IMR-90 (cell line): ENCODE data around the gene FAM171A1.

ENCODE experiments used
- BHLHE40 ChIP-seq: fragments of 150-350 bp; IDR thresholded peaks from 2 replicates; pipeline ENCODE4 v1.6.1; 2016; ENCODE audit warnings: mild to moderate bottlenecking, low read depth, low read length
- CEBPB ChIP-seq: IDR thresholded peaks from 2 replicates; pipeline ENCODE4 v1.6.1; 2012; ENCODE audit warnings: low read depth, low read length, improper control_type of control experiment
- CHD1 ChIP-seq: IDR thresholded peaks from 2 replicates; pipeline ENCODE4 v1.6.1; 2012; ENCODE audit warnings: low read depth, low read length, improper control_type of control experiment
- CTCF ChIP-seq: conservative IDR thresholded peaks from 2 replicates; pipeline ENCODE4 v1.5.1; 2012; ENCODE audit warnings: mild to moderate bottlenecking, low read depth, low read length, improper control_type of control experiment
- ELK1 ChIP-seq: fragments of 150-350 bp; IDR thresholded peaks from 2 replicates; pipeline ENCODE4 v1.6.1; 2016; ENCODE audit warnings: low read depth, mild to moderate bottlenecking, low read length, moderate library complexity, borderline replicate concordance
- FOS ChIP-seq: fragments of 150-350 bp; IDR thresholded peaks from 2 replicates; pipeline ENCODE4 v1.6.1; 2016; ENCODE audit warnings: low read depth, low read length
- MAFK ChIP-seq: IDR thresholded peaks from 2 replicates; pipeline ENCODE4 v1.6.1; 2012; ENCODE audit warnings: low read depth, low read length, improper control_type of control experiment
- MXI1 ChIP-seq: IDR thresholded peaks from 2 replicates; pipeline ENCODE4 v1.6.1; 2012; ENCODE audit warnings: low read depth, mild to moderate bottlenecking, low read length, moderate library complexity, borderline replicate concordance
- POLR2A ChIP-seq: IDR thresholded peaks from 2 replicates; pipeline ENCODE4 v1.6.1; 2012; ENCODE audit warnings: mild to moderate bottlenecking, low read depth, low read length
- RAD21 ChIP-seq: IDR thresholded peaks from 2 replicates; pipeline ENCODE4 v1.6.1; 2012; ENCODE audit warnings: low read length, improper control_type of control experiment
- RCOR1 ChIP-seq: IDR thresholded peaks from 2 replicates; pipeline ENCODE4 v1.6.1; 2012; ENCODE audit warnings: mild to moderate bottlenecking, low read length, improper control_type of control experiment; ENCODE audit not compliant: insufficient replicate concordance
- RFX5 ChIP-seq: IDR thresholded peaks from 2 replicates; pipeline ENCODE4 v1.8.0; 2012; ENCODE audit warnings: low read depth, mild to moderate bottlenecking, low read length, moderate library complexity
- SMC3 ChIP-seq: fragments of 150-350 bp; IDR thresholded peaks from 2 replicates; pipeline ENCODE4 v1.6.1; 2016; ENCODE audit warnings: low read depth, mild to moderate bottlenecking, antibody characterized with exemption, low read length, moderate library complexity
- USF2 ChIP-seq: fragments of 150-350 bp; IDR thresholded peaks from 2 replicates; pipeline ENCODE4 v1.6.1; 2017; ENCODE audit warnings: mild to moderate bottlenecking, antibody characterized with exemption, low read length, low read depth

GRCh38 chr10:15188603-15189002 is 182.5 kb downstream of the FAM171A1 start:
- no peak for TF ChIP-seq CTCF
- no peak for TF ChIP-seq POLR2A
- TF ChIP-seq USF2: no peak
- no peak for TF ChIP-seq CEBPB
- TF ChIP-seq RCOR1: no peak
- no peak for TF ChIP-seq ELK1
- no peak for TF ChIP-seq SMC3
- no peak for TF ChIP-seq RAD21
- TF ChIP-seq MXI1: no peak
- no peak for TF ChIP-seq MAFK
- TF ChIP-seq RFX5: no peak
- TF ChIP-seq CHD1: no peak
- no peak for TF ChIP-seq BHLHE40
- no peak for TF ChIP-seq FOS
